Stimulated activated CD8-positive, alpha-beta memory T cell treated with anti-CD3 and anti-CD28 coated beads, Interleukin-2, amount 100 ng/mL, for 48 hours (primary cell): ENCODE data around the gene CHDH.

Experiments
- DNase-seq, 2 donors: peaks; one replicate each; pipeline ENCODE4 v3.0.0-alpha.2; 2020; ENCODE audit warnings: low read depth in 2 of 2

Gene CHDH

DNA sequence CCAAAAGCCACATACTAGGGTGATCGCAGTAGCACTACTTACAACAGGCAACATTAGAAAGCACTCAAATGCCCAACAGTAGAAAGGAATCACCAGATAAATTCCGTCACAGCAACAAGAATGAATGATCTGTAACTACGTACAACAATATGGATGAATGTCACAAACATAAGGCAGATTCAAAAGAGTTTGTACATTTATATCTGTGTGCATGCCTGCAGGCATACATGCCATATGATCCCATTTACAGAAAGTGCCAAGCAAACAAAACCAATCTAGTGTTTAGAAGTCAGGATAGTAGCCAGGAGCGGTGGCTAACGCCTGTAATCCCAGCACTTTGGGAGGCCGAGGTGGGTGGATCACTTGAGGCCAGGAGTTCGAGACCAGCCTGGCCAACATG is 3.7 kb upstream of the CHDH start:
- DNase-seq, result no peak

DNA sequence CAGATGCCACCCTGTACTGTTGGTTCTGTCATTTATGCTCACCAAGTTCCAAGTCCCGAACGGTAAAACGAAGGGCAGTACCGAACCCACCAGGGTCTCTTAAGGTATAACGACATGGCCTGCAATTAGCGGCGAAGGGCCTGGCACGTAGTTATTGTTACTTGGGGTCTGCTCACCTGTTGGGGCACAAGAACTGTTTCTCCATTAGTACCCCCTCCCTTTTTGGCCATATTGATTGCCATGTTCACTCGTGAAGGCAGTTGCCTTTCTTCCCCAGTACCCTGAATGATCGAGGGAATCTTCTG is 584 bp upstream of the CHDH start:
- DNase-seq, result no peak

DNA sequence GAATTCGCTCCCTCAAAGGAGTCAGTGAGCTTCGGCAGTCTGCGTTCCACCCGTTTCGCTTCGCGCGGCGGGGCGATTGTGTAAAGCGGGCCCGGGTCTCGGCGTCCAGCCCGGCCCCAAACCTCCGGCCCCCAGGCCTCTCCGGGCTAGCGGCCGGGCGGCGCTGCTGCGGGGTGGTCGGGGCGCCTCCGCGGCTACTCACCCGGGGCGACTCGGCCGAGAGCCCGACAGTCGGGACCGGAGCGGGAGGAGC is 412 bp downstream of the CHDH start:
- no peak for DNase-seq

DNA sequence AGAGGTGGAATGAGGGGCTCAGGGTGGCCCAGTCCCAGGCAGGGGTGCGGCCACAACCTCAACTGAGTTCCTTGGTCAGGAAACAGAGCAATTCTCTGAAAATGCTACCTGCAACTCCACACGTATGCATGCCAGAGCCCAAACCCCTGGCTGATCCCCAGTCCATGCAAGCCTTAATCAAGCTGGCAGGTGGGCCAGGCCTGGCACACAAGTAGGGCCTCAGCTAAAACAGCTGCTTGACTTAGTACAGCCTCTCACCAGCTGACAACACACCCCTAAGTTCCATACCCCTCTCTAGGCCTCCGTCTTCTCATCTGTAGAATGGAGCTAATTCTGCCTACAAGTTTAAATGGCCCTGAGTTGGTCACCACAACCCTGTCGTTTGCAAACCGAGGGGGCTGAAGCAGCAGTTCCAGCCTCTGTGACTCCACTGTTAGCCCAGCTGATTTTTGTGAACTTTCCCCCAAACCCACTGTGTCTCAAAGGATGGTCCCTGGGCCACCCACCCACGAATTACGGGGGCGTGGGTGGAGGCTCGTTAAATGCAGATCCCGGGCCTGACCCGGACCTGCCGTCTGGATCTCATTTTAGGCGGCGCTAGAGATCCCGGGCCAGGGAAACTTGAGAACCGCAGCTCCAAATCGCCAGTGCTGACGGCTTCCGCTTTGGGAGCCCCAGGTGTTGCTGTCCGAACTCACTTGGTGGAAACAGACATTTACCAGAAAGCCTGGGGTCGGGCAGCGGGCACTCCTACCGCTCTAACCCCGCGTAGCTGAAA is 927 bp downstream of the CHDH start:
- DNase-seq, result no peak

GRCh38 chr3:53844262-53845102 is 1.7 kb downstream of the CHDH start:
- DNase-seq, result no peak

- DNase-seq, result no peak
Observed at GRCh38 chr3:53843195-53844177, 2.7 kb downstream of the CHDH start.

DNA sequence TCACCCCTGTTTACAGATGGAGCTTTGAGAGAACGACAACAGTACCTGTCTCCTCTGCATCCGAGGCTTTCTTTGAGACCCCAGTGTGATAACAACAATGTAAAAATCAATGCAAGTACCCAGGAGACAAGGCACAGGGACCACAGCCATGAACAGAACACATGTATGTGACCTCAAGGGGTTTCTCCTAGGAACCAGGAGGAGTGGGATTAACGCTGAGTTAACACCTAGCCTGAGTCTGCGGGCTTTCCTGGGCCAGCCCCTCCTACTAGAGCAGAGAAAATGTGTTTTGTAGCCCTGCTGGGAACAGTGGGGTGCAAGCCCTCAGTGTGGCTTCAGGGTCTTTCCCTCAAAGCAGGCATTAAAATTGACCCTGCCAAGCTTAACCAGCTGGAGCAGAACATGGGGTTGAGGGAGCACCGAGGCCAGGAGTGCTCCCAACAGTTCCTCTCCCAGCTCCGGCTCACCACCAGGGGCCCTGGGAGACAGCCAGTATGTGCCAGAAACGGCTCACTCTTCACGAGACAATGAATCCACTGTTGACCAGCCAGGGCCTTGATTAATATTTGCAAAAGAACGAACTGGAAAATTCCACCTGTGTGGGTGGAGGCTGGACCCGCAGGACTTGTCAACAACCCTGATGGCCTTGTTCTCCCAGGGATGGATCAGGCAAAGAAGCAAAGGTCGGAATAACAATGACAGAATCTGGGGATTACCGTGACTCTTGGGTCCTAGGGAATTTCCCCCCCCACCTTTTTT is 3.6 kb downstream of the CHDH start:
- no peak for DNase-seq

DNA sequence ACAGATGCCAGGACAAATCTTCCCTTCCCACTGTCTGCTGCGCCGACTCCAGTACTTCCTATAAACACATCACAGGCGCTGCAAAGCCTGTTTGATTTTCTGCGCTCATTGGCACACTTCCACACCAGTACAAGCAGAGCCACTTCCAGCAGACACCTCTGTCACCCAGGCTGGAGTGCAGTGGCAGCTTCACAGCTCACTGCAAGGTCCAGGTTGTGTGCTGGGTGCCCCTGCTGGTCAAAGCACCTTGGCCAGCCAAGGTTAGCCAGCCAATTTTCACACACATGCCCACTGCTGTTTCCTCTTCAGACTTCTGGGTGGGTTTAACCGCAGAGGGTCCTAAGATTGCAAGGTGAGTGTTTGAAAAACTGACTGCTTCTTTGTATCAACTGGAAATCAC is 4.9 kb downstream of the CHDH start:
- DNase-seq, result no peak

DNA sequence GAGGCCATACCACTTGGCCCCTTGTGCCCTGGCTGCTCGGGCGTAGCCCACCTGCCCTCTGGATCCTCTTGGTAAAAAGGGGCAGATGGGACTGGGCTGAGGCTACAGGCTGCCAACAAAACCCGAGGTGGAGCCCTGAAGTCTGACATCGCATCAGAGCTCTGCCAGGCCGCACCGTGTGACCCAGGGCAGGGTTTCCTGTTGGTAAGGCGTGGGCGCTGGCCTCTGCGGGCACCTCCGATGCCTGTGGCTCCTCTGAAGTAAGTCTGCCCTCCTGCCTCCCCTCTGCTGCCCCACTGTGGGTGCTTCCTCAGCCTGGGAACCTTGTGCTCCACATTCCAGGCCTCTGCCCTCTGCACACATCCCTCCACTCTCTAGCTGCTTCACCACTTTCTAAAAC is 8.9 kb downstream of the CHDH start:
- DNase-seq, result no peak

GRCh38 chr3:53836084-53836872 is 9.9 kb downstream of the CHDH start:
- no peak for DNase-seq

DNA sequence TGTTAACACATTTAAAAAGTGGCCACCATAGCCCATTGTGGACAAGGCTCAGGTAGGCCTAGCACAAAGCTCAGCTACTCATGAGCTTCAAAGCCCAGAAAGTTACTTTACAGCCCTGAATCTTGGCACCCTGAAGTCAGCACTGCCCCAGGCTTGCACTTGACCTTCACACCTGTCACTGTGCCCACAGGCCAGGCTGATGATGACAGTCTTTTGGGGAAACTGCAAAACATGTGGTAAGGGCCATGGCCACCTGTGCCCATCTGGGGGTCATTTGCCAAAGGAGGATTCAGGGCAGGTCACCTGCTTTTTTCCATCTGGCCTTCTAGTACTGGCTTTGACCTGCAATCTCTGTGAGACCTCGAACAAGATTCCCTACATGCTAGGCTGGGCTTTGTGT is 11.0 kb downstream of the CHDH start:
- no peak for DNase-seq

DNA sequence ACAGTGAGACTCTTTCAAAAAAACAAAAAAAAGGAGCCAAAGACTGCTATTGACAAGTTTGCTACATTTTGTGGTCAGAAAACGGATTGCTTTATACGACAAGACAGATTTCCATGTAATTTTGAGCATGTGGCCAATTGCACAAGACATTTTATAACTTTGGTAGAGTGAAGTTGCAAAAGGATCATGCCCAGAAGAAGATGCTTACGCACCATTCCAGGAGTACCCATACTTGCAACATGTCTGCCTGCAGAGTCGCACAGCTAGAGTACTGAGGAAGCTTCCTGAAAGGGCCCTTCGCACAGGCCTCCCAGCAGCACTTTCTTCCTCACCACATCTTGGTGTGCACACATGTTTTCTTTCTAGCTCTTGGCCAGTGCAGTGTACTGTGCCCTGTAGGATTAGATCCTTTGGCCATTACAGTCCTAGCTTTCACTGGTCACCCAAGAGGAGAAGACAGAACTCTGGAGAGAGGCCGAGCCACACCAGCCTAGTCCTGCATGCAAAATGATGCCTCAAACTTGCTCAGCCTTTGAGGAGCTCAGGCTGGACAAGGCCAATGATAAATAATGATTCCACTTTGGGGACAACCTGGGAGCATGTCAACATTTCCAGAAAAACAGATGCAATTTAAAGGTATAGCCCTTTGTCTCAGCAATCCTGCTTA is 11.7 kb downstream of the CHDH start:
- no peak for DNase-seq

- DNase-seq, result no peak
Observed at GRCh38 chr3:53833700-53834099, 12.5 kb downstream of the CHDH start.

GRCh38 chr3:53833053-53833645 is 13.1 kb downstream of the CHDH start:
- no peak for DNase-seq

DNA sequence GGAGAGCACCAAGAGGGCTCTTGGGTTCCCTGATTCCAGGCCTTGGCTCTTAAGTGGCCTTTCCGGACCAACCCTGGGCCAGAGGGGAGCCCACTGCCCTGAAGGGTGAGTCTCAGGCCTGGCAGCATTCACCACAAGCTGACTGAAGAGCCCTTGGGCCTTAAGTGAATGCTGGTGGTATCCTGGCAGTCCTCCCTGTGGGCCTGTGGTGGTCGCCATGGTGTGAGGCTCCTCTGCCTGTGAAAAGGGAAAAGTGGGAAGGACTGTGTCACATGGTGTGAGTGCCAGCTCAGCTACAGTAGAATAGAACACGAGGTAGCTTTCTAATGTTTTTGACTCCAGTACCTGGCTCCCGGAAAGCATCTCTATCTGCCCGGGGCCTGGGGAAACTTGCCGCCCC is 15.3 kb downstream of the CHDH start:
- DNase-seq, result no peak

- no peak for DNase-seq
Observed at GRCh38 chr3:53829605-53830004, 16.6 kb downstream of the CHDH start.

- DNase-seq, result no peak
Observed at GRCh38 chr3:53828581-53828980, 17.6 kb downstream of the CHDH start.

- no peak for DNase-seq
Observed at GRCh38 chr3:53826048-53826447, 20.2 kb downstream of the CHDH start.

DNA sequence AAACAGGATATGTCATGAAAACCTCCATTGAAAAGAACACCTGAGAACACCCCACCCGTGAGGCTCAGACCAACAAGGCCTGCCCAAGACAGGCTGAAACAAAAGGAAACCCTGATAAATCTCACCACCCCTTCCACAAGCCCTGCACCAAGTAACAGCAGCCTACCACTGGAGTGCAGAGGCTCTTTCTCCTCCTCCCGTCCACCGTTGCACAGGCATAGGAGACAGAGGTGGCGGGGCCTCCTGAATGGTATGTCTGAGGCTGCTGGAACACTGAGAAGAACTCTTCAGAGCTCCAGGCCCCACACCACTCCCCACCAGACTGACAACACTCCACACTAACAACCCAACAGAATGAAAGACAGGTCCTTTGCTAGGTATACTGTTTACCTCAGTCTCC is 21.4 kb downstream of the CHDH start:
- DNase-seq, result no peak
